Measurements from ENCODE around the gene ZNF681.
A peak's percentile ranks its signal among the peaks of the same experiment; 100 is the strongest.
"Not testable (repeated sequence)": the region's sequence is repeated elsewhere in the genome, so short reads cannot be mapped to it uniquely, and the experiment has no call there.

Gene ZNF681

DNA sequence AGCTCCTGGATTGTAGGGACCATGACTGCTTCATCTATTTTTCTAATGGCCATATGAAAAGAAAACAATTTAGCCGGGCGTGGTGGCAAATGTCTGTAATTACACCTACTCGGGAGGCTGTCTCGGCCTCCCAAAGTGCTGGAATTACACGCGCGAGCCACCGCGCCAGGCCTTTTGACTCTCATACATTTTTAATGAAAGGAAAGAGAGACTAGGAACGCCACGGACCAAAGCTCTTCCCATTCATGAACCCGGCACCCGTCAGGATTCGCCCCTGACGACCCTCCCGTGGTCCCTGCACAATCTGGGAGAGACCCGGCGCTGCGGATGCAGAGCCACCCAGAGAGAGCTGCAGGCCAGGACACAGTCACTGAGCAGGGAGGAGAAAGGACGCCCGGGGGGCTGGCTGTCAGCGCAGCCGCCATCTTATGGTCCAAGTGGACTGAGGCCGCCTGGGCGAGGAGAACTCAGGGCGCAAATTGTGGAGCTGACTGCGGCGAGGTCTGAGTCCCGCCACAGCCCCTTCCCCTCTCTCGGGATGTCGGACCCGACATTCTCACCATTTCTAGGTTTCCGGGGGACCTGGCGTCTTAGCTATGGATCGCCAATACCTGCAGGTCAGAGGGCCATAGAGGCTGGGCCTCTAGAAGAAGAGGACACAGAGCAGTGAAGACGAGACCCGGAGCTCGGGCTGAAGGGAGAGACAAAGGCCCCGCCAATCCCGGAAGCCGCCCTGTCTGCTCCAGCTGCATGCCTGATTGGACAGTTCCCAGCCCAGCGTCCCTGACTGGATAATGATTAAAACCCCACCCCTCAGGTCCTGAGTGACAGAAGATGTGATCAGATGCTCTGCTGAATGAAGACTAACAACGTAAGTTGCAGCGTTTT lies at the start of gene ZNF681:
Gene ZNF681 (minus strand): TSS at position 705 of the 888 bp plus-strand sequence. CDS start 142 bp downstream, at position 563.
- DNase-seq (ENCODE audit: low read depth): peak; percentile 66

GRCh38 chr19:23804676-23805075 lies 46.0 kb upstream of the ZNF681 start:
- DNase-seq (ENCODE audit: low read depth): no peak

DNA sequence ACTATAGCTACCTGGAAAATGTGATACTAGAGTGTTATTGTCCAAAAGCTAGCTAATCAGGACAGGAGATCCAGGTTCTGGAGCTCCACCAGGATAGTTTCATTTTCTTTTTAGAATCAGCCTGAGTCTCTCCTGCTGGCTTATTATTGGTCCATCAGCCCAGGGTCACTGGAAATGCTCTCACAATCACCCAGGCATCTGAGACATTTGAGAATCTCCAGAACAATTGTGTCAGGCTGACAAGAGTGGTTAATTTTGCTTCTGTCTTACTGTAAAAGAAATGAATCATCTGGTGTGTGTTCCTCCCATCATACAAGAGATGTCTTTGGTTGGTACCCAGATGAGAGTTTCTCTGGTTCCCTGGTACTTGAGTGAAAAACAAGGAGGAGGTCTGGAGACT lies 43.6 kb upstream of the ZNF681 start:
- no peak for DNase-seq (ENCODE audit: low read depth)

DNA sequence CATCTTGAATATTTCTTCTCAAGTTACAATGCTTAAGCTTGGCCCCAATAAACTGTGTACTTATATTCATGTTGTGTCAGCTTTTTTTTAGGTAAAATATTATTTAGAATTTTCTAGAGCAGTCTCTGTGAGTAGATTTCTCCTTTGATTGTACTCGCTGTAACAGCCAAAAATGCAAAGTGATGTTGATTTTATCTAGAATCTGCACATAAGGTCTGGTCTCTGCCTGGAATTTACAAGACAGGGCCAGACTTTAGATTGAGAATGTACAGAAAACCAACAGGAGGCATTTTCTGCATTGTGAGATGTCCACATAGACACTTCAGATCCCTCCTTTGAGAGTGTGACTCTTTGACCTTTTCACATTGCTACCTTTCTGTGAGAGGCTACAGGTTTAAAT lies 43.1 kb upstream of the ZNF681 start:
- DNase-seq (ENCODE audit: low read depth): no peak

DNA sequence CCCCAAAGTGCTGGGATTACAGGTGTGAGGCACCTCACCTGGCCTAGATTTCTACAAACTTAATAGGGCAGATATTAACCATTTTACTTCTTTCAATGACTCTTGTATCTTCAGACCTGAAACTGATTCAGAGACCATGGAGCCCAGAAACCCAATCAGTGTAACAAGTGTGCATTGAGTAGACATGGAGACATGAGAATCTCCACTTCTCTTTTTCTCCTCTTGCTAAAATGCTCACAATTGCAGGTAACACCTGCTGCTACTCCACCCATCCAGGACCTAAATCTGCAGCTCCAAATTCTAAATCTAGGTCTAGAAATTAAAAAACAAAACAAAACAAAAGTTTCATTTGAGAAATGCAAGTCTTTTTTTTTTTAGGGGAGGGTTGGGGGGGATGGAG lies 42.2 kb upstream of the ZNF681 start:
- no peak for DNase-seq (ENCODE audit: low read depth)

GRCh38 chr19:23800271-23800670 lies 41.6 kb upstream of the ZNF681 start:
- no peak for DNase-seq (ENCODE audit: low read depth)

DNA sequence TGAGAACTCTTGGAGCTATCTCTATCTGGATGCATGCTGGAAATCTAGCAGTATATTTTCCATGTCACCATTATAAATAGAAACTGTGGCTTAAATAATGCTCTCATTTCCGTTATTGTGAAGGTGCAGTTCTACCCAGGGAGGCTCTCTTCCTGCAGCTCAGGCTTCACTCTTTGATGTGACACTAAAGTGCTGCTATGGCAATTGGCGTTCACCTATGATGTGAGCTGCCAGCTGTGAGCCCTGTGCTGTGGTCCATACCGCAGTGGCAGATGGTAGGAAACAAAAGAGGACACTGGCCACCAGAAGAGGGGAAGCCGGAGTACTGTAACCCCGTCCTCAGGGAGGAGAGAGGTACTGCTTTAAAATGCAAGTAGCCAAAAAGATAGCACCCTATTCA lies 40.6 kb upstream of the ZNF681 start:
- no peak for DNase-seq (ENCODE audit: low read depth)

- no peak for DNase-seq (ENCODE audit: low read depth)
Measured at GRCh38 chr19:23795462-23795861, 36.8 kb upstream of the ZNF681 start.

DNA sequence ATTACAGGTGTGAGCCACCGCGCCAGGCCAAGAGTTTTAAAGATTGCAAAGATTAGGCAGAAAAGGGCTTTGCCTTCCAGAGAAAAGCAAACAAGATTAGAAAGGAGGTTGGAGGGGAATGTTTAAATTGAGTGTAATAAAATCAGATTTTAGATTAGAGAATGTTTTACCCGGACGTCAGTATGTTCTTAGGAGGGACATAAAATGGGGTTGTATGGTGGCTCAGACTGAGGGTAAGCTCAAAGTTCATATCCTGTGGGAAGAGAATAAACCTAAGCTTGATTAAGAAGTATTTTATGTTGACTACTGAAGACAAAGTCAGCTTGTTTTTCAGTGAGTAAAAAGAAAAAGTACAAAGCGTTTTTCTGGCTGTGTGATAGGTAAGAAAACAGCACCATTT lies 34.1 kb upstream of the ZNF681 start:
- no peak for DNase-seq (ENCODE audit: low read depth)

- no peak for DNase-seq (ENCODE audit: low read depth)
Measured at GRCh38 chr19:23790641-23791488, 32.2 kb upstream of the ZNF681 start.

GRCh38 chr19:23789246-23789645 lies 30.6 kb upstream of the ZNF681 start:
- no peak for DNase-seq (ENCODE audit: low read depth)

DNA sequence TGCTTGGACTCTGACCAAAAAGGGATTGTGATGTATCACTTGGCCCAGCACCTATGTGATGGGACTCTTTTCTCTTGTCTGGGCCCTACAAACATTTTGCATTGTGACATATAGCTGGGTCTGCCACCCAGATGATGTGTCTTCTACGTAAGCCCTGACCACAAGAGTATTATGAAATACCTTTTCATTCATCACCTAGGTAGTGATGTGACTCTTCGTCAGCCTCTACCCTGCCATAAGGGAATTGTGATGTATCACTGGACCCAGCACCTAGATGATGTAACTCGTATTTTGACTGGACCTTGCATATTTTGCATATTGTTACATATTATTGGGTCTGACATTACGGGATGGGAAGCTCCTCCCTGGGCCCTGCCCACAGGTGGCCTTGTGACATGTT lies 29.7 kb upstream of the ZNF681 start:
- no peak for DNase-seq (ENCODE audit: low read depth)

DNA sequence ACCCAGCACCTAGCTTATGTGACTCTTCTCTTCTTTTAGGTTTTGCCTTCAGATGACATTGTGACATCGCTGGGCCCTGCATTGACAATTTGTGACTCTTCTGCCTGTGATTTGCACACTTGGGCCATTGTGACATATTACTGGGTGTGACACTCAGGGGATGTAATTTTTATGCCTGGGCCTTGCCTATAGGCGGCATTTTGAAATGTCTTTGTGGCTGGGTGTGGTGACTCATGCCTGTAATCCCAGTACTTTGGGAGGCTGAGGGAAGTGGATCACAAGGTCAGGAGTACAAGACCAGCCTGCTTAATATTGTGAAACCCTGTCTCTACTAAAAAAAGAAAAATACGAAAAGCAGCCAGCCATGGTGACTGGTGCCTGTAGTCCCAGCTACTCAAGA lies 28.4 kb upstream of the ZNF681 start:
- no peak for DNase-seq (ENCODE audit: low read depth)

GRCh38 chr19:23785982-23786381 lies 27.3 kb upstream of the ZNF681 start:
- no peak for DNase-seq (ENCODE audit: low read depth)

DNA sequence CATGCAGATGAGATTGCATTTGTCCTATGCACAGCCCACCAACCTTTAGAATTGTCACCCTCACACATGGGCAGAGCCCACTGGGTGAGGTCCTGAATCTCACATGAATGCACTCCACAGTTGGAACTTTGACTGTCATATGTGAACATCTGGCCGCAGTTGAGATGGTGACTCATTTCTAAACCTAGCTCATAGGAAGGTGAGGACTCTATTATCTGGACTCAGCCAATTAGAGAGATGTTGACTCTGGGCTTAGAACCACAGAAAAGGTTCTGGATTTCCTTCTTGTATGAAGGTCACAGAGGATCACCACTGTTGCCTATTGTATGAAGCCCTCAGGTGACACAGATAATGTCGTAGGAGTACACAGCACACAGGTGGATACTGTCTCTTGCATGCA lies 25.6 kb upstream of the ZNF681 start:
- no peak for DNase-seq (ENCODE audit: low read depth)

DNA sequence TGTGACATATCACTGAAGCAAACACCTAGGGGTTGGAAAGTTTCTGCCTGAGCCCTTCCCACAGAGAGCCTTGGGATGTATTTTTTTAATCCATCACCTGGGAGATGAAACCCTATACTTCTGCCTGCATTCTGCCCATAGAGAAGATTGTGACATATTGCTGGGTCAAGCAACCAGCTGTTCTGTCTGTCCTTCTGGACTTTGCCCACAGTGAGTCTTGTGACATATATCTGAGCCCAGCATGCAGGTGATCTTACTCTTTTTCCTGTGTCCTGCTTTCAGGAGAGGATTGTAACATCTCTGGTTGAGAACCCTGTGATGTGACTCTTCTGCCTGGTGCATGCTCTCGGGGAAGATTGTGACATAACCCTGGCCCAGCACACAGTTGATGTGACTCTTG lies 24.9 kb upstream of the ZNF681 start:
- no peak for DNase-seq (ENCODE audit: low read depth)

GRCh38 chr19:23779645-23780044 lies 21.0 kb upstream of the ZNF681 start:
- no peak for DNase-seq (ENCODE audit: low read depth)

DNA sequence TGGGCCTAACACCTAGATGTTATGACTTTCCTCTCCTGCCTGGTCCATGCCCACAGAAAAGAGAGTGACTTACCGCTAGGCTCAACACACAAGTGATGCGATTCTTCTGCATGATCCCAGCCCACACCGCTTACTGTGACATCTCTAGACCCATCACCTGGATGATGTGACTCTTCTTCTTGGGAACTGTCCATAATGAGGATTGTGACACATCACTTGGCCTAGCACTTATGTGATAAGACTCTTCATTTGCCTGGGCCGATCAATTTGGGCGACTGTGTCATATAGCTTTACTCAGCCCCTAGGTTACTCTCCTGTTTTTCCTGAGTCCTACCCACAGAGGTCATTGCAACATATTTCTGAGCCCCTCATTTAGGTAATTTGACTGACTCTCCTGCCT lies 19.9 kb upstream of the ZNF681 start:
- DNase-seq (ENCODE audit: low read depth): no peak

GRCh38 chr19:23778036-23778435 lies 19.3 kb upstream of the ZNF681 start:
- DNase-seq (ENCODE audit: low read depth): not testable (repeated sequence)

GRCh38 chr19:23777216-23777615 lies 18.5 kb upstream of the ZNF681 start:
- no peak for DNase-seq (ENCODE audit: low read depth)

- DNase-seq (ENCODE audit: low read depth): no peak
Measured at GRCh38 chr19:23776507-23777205, 18.0 kb upstream of the ZNF681 start.

- no peak for DNase-seq (ENCODE audit: low read depth)
Measured at GRCh38 chr19:23774524-23774971, 15.9 kb upstream of the ZNF681 start.
